Endodermal cell (in vitro differentiated cells): ENCODE data around the gene CAPZA2. TPM values are rescaled to one million over a fixed set of nuclear protein-coding genes. Genes with fewer than 3 reads are reported as not detected.
A peak's percentile ranks its signal among the peaks of the same experiment; 100 is the strongest.

Experiments
- DNase-seq: peaks from one replicate; pipeline ENCODE4 v3.0.0-alpha.2; 2017
- H3K27ac ChIP-seq: 2 replicates; pipeline ENCODE4 v1.5.1; 2013; ENCODE audit warnings: mild to moderate bottlenecking, low read depth, low read length, moderate library complexity
- H3K27me3 ChIP-seq: 2 replicates; pipeline ENCODE4 v1.6.1; 2013; ENCODE audit warnings: mild to moderate bottlenecking, low read length, moderate library complexity; ENCODE audit not compliant: insufficient read depth, control insufficient read depth, poor library complexity, severe bottlenecking
- H3K36me3 ChIP-seq: 2 replicates; pipeline ENCODE4 v1.7.0; 2013; ENCODE audit warnings: mild to moderate bottlenecking, low read length, moderate library complexity; ENCODE audit not compliant: control insufficient read depth, insufficient read depth
- H3K4me1 ChIP-seq: one replicate; pipeline ENCODE4 v1.7.0; 2013; ENCODE audit warnings: low read length; ENCODE audit not compliant: control insufficient read depth, insufficient read depth
- H3K4me3 ChIP-seq: 2 replicates; pipeline ENCODE4 v1.5.1; 2013; ENCODE audit warnings: mild to moderate bottlenecking, low read length, moderate library complexity
- H3K9ac ChIP-seq: 2 replicates; pipeline ENCODE4 v1.6.1; 2013; ENCODE audit warnings: mild to moderate bottlenecking, low read length, moderate library complexity; ENCODE audit not compliant: poor library complexity, severe bottlenecking; ENCODE audit errors: extremely low read depth
- H3K9me3 ChIP-seq: 2 replicates; pipeline ENCODE4 v1.6.1; 2013; ENCODE audit warnings: mild to moderate bottlenecking, low read length, moderate library complexity; ENCODE audit not compliant: control insufficient read depth
- H3K27ac Mint-ChIP-seq: 2 replicates; pipeline ENCODE4 v1.8.0; 2020; ENCODE audit warnings: mixed read lengths
- H3K27me3 Mint-ChIP-seq: 2 replicates; pipeline ENCODE4 v1.8.0; 2021; ENCODE audit warnings: mild to moderate bottlenecking, mixed read lengths; ENCODE audit not compliant: insufficient read depth
- H3K36me3 Mint-ChIP-seq: 2 replicates; pipeline ENCODE4 v1.8.0; 2020; ENCODE audit warnings: low read depth, mixed read lengths
- H3K4me1 Mint-ChIP-seq: 2 replicates; pipeline ENCODE4 v1.8.0; 2020; ENCODE audit warnings: mixed read lengths
- H3K4me3 Mint-ChIP-seq: 2 replicates; pipeline ENCODE4 v1.8.0; 2020; ENCODE audit warnings: mild to moderate bottlenecking, moderate library complexity, mixed read lengths
- H3K9me3 Mint-ChIP-seq: 2 replicates; pipeline ENCODE4 v1.8.0; 2020; ENCODE audit warnings: mild to moderate bottlenecking, mixed read lengths
- CTCF ChIP-seq: fragments of 200-600 bp; sonication (generic); conservative IDR thresholded peaks from 2 replicates; pipeline ENCODE4 v1.5.0; 2021; ENCODE audit warnings: antibody characterized with exemption, mild to moderate bottlenecking
- WGBS, 2 experiments: methylation state at CpG; one replicate each; pipeline versions ENCODE4 v1.1.5 to v1.1.7; 2013; ENCODE audit warnings: missing lambda C conversion rate in 2 of 2, mixed read lengths in 1 of 2; ENCODE audit not compliant: insufficient coverage in 1 of 2, insufficient read length in 1 of 2; 5-methylcytosine and 5-hydroxymethylcytosine counted together
- total RNA-seq, 2 donors: library from RNA; stranded (reverse); fragmentation: NEBNext Ultra II Directional in 1 of 2; extraction: Animal tissue kit (Norgen Biotek cat#: 25700) in 1 of 2; gene quantifications; 2 replicates in 1 of 2; 3 replicates in 1 of 2; pipeline ENCODE4 v1.2.1, GENCODE V29; 2021

CAPZA2 gene
- total RNA-seq, 2 donors from 2014 or later = 127 to 133 TPM

DNA sequence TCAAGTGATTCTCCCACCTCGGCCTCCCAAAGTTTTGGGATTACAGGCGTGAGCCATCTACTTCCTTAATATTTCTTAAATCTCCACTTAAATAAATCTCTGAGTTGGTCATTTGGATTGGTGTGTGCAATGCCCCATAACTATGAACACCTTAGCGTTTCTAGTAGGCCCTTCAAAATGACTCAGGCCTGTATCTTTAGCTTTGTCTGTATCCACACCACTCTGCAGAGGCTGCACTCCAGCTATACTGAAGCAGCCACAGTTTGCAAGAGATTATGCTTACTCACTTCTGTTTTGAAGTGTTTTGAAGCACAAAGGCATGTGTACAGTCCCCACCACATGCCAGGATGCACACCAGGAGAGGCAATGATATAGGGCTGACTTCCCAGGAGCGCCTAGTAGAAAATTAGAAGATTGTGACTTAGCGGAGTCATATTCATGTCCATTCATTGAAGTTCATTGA, 88.5 kb downstream of the CAPZA2 start:
- Mint-ChIP-seq H3K9me3 (no peaks in the 10 kb centered on the region), H3K4me3 (no peak overlapping the region), H3K27me3 (peaks cover 17% of the 10 kb centered on the region), H3K27ac (no peak overlapping the region), H3K36me3 (no peaks in the 10 kb centered on the region), H3K4me1 (peaks cover 20% of the 10 kb centered on the region)
- H3K4me1 ChIP-seq = peaks cover 6% of the 10 kb centered on the region
- WGBS, 2 experiments = 92 to 100% methylated on average over 4 to 5 of the region's 5 CpGs
- H3K27me3 ChIP-seq = peaks cover 13% of the 10 kb centered on the region
- TF ChIP-seq CTCF = no peak
- H3K4me3 ChIP-seq = no peak overlapping the region
- no peak overlapping the region for H3K9ac ChIP-seq
- no peak for DNase-seq
- H3K9me3 ChIP-seq = no peaks in the 10 kb centered on the region
- no peak overlapping the region for H3K27ac ChIP-seq
- H3K36me3 ChIP-seq = no peaks in the 10 kb centered on the region

GRCh38 chr7:116951366-116952292, 89.2 kb downstream of the CAPZA2 start:
- Histone ChIP-seq H3K27ac (no peak overlapping the region), H3K27me3 (peaks cover 13% of the 10 kb centered on the region), H3K4me1 (peaks cover 6% of the 10 kb centered on the region), H3K36me3 (no peaks in the 10 kb centered on the region), H3K9me3 (no peaks in the 10 kb centered on the region), H3K4me3 (no peak overlapping the region), H3K9ac (no peak overlapping the region)
- Mint-ChIP-seq H3K36me3 (no peaks in the 10 kb centered on the region), H3K9me3 (no peaks in the 10 kb centered on the region), H3K27me3 (peaks cover 17% of the 10 kb centered on the region), H3K4me1 (peaks cover 20% of the 10 kb centered on the region), H3K4me3 (no peak overlapping the region), H3K27ac (no peak overlapping the region)
- no peak for TF ChIP-seq CTCF
- WGBS, 2 experiments = 95 to 96% methylated on average over 16 to 17 of the region's 17 CpGs
- DNase-seq = no peak

- no peak for TF ChIP-seq CTCF
- WGBS, 2 experiments = 0 to 9% methylated on average over 1 to 25 of the region's 25 CpGs
- peak overlapping the region; percentile 38 for H3K9ac ChIP-seq
Observed at GRCh38 chr7:116952635-116953371, 90.4 kb downstream of the CAPZA2 start.

More at GRCh38 chr7:116952635-116953371, 90.4 kb downstream of the CAPZA2 start:
- H3K4me1 Mint-ChIP-seq = peaks cover 20% of the 10 kb centered on the region
- Histone ChIP-seq H3K27ac (peak overlapping the region; percentile 81), H3K9me3 (no peaks in the 10 kb centered on the region), H3K4me1 (peaks cover 6% of the 10 kb centered on the region), H3K4me3 (peak overlapping the region; percentile 91), H3K36me3 (no peaks in the 10 kb centered on the region), H3K27me3 (peaks cover 13% of the 10 kb centered on the region)
- H3K36me3 Mint-ChIP-seq = no peaks in the 10 kb centered on the region
- peak; percentile 71 for DNase-seq
- H3K4me3 Mint-ChIP-seq = peak overlapping the region; percentile 90
- peak overlapping the region; percentile 95 for H3K27ac Mint-ChIP-seq
- H3K27me3 Mint-ChIP-seq = peaks cover 16% of the 10 kb centered on the region
- no peaks in the 10 kb centered on the region for H3K9me3 Mint-ChIP-seq
